ENCODE measurements around the gene GNB3.

Gene GNB3

GRCh38 chr12:6840761-6841515 is at the start of gene GNB3:
TSS of gene GNB3 (plus strand) at chr12:6840925. CDS start at chr12:6841288, 363 bp downstream.
- no peak for DNase-seq (ENCODE audit: low spot score)

DNA sequence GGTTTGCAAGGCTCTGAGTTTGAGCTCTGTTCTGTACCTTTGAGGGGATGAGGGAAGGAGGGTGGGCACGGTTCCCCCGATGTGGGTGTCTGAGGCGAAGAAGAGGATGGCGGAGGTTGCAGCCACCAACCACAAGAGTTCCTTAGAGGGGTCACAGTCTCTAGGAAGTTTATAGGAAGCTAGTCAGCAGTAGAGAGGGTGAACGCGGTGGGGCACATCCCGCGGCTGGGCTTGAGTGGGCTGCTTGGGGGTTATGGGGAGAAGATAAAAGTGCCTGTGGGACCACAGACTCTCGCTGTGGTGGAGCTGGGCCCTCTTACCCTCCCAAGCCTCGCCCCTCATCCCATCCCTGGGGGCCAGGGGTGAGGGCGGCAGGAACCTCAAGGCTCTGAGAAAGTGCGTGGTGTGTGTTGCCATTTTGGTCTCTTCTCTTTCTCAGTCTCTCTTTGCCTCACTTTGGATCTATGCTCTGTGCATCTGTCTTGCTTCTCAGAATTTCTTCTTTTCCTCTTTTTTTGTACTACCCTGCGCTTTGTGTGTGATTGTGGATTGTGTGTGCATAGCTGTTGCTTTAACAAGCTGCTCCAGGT is 48.7 kb upstream of the GNB3 start:
- DNase-seq (ENCODE audit: low spot score), result no peak

DNA sequence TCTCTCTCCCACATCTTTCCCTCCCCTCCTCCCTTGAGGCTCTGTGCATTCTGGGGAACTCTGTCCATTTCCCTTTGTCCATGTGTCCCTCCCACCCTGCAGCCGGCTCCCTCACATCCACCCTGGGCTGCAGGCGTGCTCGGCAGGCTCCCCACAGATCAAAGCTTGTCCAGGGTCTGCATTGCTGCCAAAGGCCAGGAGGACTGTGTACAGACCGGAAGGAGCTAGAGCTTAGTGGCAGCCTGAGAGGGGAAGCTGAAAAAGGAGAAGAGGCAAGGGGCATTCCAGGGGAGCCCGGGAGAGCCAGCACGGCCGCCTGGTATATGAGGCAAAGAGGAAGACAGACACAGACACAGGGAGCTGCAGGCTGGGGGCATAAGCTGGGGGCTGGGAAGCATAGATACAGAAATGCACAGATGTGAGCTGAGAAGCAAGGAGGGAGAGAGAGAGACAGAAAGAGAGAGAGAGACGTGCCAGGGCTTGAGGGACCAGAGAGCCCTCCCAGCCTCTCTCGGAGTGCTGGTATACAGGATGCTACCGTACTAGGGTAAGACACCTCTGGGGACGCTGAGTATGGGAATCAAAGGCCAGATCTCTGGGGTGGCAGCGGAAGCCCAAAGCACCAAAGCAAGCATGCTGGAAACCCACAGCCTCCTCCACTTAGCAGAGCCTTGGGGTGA is 48.1 kb upstream of the GNB3 start:
- no peak for DNase-seq (ENCODE audit: low spot score)

- no peak for DNase-seq (ENCODE audit: low spot score)
Measured at GRCh38 chr12:6795088-6795487, 45.6 kb upstream of the GNB3 start.

GRCh38 chr12:6796576-6796975 is 44.1 kb upstream of the GNB3 start:
- DNase-seq (ENCODE audit: low spot score), result no peak

DNA sequence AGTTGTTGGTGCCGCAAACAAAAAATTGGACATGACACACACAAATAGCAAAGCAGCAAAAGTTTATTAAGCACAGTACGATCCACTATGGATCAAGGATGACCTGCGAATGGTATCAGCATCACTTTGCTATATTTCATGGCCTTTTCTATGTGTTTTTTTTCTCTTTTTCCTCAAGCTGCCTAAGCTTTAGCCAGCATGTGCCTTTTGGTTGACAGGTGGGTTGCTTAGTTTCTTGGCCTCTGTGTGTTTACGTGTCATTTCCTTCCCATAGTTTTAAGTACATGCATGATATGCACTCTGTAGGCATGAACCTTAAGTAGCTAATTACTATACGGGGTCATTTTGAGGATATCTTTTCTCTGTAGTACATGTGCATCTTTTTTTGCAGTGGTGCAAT is 41.6 kb upstream of the GNB3 start:
- no peak for DNase-seq (ENCODE audit: low spot score)

- no peak for DNase-seq (ENCODE audit: low spot score)
Measured at GRCh38 chr12:6807170-6807569, 33.6 kb upstream of the GNB3 start.

DNA sequence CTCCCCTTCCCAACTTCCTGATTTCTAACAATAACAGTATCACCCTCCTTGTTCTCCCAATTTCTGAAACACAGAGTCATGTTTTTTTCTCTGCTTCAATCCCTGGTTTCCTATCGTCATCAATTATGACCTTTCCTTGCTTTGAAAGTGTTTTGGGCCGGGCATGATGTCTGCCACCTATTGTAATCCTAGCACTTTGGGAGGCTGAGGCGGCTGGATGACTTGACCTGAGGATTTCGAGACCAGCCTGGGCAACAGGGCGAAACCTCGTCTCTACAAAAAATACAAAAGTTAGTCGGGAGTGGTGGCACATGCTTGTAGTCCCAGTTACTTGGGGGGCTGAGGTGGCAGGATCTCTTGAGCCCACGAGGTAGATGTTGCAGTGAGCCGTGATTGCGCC is 31.7 kb upstream of the GNB3 start:
- DNase-seq (ENCODE audit: low spot score), result no peak

DNA sequence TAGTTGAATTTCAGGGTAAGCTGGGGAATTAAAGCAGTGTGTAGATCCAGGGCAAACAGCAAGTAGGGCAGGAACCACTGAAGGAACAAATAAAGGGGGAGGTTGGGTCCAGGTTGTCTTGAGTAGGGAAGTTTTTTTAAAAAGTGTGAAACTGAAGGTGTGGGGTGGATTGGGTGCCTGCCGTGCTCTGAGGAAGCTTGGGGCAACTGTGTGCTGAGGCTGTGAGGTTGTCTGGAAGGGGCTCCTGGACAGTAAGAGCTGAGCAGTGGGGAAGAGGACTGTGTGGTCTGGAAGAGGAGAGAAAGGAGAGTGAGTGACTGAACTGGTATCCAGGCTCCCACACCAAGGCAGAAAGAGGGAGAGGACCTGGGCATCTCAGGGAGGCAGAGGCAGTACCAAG is 30.0 kb upstream of the GNB3 start:
- no peak for DNase-seq (ENCODE audit: low spot score)

DNA sequence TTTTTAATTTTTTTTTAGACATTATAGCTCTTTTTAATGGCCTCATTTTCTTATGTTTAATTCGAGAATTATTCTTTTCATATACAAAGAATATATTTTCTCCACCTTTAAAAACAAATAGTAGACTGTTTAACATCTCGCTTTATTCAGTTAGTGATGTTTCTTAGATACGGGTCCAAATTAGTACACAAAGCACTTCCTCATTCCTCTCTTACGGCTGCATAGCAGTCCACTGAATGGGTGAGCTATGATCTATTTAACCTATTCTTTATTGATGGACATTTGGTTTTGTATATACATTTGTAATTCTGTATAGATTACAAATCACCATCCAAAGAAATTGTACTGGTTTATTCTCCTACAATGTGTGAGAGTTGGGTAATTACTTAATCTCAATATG is 27.4 kb upstream of the GNB3 start:
- no peak for DNase-seq (ENCODE audit: low spot score)

DNA sequence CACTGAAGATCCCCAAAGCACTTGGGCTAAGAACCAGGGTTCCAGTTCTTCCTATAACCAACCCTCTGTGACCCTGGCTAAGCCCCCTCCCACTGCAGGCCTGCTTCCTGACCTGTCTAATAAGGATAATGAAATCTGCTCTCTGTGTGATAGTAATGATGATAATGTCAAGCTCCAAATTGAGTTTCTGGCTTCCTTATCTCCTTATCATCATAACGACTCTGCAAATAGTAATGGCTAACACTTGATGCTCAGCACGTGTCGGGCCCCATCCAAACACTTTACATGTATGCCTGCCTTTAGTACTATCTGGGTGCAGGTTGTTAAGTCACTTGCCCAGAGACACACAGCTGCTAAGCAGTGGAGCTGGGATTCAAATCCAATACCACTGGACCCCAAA is 24.1 kb upstream of the GNB3 start:
- DNase-seq (ENCODE audit: low spot score), result no peak

DNA sequence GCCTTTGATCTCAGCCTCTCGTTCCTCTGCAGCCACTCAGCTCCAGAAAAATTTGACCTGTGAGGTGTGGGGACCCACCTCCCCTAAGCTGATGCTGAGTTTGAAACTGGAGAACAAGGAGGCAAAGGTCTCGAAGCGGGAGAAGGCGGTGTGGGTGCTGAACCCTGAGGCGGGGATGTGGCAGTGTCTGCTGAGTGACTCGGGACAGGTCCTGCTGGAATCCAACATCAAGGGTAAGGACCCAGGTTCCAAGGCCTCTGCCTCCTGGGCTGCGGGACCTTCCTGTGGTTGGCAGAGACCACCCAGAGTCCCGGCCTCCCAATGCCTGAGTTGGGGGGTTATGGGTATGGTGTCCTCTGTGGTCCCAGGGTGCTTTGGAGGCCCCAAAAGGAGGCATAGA is 23.6 kb upstream of the GNB3 start:
- no peak for DNase-seq (ENCODE audit: low spot score)

DNA sequence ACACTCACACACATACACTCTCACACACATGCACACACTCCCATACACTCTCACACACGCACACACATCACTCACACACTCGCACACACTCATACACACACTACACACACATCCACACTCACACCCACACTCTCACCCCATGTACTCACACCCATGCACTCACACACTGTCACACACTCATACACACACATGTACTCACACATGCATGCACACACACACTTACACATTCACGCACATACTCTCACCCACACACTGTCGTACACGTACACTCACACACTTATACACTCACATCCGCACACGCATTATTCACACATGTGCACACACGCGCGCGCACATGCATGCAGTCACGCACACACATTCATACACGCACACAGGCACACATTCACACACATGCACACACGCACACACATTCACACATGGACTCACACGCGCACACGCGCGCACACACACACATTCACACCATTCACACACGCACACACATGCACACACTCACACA is 23.0 kb upstream of the GNB3 start:
- no peak for DNase-seq (ENCODE audit: low spot score)

- no peak for DNase-seq (ENCODE audit: low spot score)
Measured at GRCh38 chr12:6818222-6818621, 22.5 kb upstream of the GNB3 start.

GRCh38 chr12:6818645-6819044 is 22.1 kb upstream of the GNB3 start:
- DNase-seq (ENCODE audit: low spot score), result no peak

GRCh38 chr12:6819106-6820030 is 21.4 kb upstream of the GNB3 start:
- no peak for DNase-seq (ENCODE audit: low spot score)

GRCh38 chr12:6820166-6820565 is 20.6 kb upstream of the GNB3 start:
- no peak for DNase-seq (ENCODE audit: low spot score)

DNA sequence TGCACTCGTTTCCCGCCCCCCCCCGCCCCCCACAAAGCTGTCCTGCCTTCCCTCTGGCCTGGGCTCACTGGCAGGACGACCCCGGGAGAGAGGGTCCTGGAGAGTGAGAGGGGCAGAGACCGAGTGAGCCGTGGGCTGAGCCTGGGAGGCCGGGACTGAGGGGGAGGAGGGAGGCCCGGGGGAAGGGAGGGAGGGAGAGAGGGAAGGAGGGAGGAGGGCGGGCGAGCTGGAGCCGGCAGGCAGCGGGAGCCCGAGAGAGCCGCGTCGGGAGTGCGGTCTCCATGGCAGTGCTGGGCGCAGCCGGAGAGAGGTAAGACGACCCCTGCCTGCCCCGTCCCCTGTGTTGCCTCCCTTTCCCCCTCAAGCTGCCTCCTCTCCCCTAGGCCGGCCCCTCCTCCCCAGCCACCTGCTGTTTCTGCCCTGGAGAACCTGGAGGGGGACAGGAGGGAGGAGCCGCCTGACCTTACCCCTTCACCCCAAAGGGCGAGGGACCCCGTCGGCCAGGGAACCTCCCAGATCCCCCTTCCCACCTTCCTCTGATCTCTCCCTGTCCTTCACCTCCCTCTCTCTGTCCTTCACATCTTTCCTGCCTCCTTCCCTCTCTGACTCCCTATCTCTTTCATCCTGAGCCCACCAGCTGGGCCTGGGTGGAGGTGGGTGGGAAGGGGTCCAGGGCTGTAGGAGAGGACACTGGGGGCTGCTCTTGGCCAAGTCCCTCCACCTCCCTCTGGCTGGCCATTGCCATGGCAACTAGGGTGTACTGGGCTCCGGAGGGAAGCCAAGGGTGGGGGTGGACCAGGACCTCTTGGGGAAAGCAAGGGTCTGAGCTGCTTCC is 18.9 kb upstream of the GNB3 start, which contains the start of gene GPR162:
Gene GPR162, plus strand, starts transcription at position 231 of the 835 bp plus-strand sequence. CDS start 2,078 bp downstream, outside the sequence.
- DNase-seq (ENCODE audit: low spot score), result peak; percentile 85

GRCh38 chr12:6822426-6823135 is 18.1 kb upstream of the GNB3 start:
- DNase-seq (ENCODE audit: low spot score), result no peak

All from GM03348 (cell line).